GM23338 (cell line): ENCODE results near the gene P2RX4.
A peak's percentile ranks its signal among the peaks of the same experiment; 100 is the strongest.
"Not testable (repeated sequence)": the region's sequence is repeated elsewhere in the genome, so short reads cannot be mapped to it uniquely, and the experiment has no call there.

Experiments used
- CTCF ChIP-seq, 2 experiments: fragments of 200-600 bp in 1 of 2; sonication (generic) in 1 of 2; conservative IDR thresholded peaks; 2 replicates each; pipeline versions ENCODE4 v1.5.1 to v1.6.1; 2016 to 2017; ENCODE audit warnings: antibody characterized with exemption in 2 of 2, low read depth in 2 of 2, mild to moderate bottlenecking in 2 of 2, moderate library complexity in 1 of 2
- ZNF114 ChIP-seq: fragments of 250-450 bp; sonication (Bioruptor Pico); IDR thresholded peaks from 2 replicates; pipeline ENCODE4 v1.5.0; 2020; ENCODE audit warnings: mild to moderate bottlenecking, moderate library complexity

GRCh38 chr12:121229826-121230537, 20.1 kb downstream of the P2RX4 start:
- TF ChIP-seq CTCF (conservative IDR thresholded peaks at IDR 0.05; ENCODE audit: low read depth in 2 of 2) = peak; percentile 93 to 95
- not testable (repeated sequence) for TF ChIP-seq ZNF114 (CRISPR knock-in tag)
